Adrenal gland (tissue), 12 donors: ENCODE measurements around the gene ARAP1. TPM values are rescaled to one million over a fixed set of nuclear protein-coding genes. Genes with fewer than 3 reads are reported as not detected.

Experiments
- DNase-seq, 7 donors: peaks; one replicate each; pipeline ENCODE4 v3.0.0-alpha.2; 2019 to 2020
- H3K27ac ChIP-seq, 5 donors: fragments of 200-600 bp; sonication (generic) in 4 of 5; 1 replicate in 3 of 5; 2 replicates in 2 of 5; pipeline versions ENCODE4 v1.5.1 to v1.8.0; 2016 to 2020; ENCODE audit warnings: mild to moderate bottlenecking in 1 of 5
- H3K27me3 ChIP-seq: fragments of 200-600 bp; 2 replicates; pipeline ENCODE4 v1.8.0; 2021
- H3K36me3 ChIP-seq, 2 donors: fragments of 200-600 bp; replicated peaks in 1 of 2; 1 replicate in 1 of 2; 2 replicates in 1 of 2; pipeline versions ENCODE4 v1.5.1 to v1.8.0; 2018 to 2022
- H3K4me1 ChIP-seq, 2 donors: fragments of 200-600 bp; replicated peaks in 1 of 2; 1 replicate in 1 of 2; 2 replicates in 1 of 2; pipeline versions ENCODE4 v1.5.1 to v1.8.0; 2018 to 2021
- H3K4me3 ChIP-seq, 4 donors: fragments of 200-600 bp; sonication (generic) in 3 of 4; one replicate each; pipeline ENCODE4 v1.5.1; 2016 to 2018
- H3K9me3 ChIP-seq, 3 donors: fragments of 200-600 bp; sonication (generic) in 1 of 3; replicated peaks in 1 of 3; 1 replicate in 2 of 3; 2 replicates in 1 of 3; pipeline versions ENCODE4 v1.5.1 to v1.8.0; 2016 to 2021
- CTCF ChIP-seq, 6 experiments: fragments of 450-650 bp in 4 of 6; fragments of 200-600 bp in 2 of 6; sonication (generic) in 1 of 6; IDR thresholded peaks; 1 replicate in 5 of 6; 2 replicates in 1 of 6; pipeline versions ENCODE4 v1.5.1 to v1.8.0; 2016 to 2021; ENCODE audit warnings: antibody characterized with exemption in 6 of 6, mild to moderate bottlenecking in 2 of 6, moderate library complexity in 1 of 6
- POLR2A ChIP-seq, 2 donors: fragments of 450-650 bp; IDR thresholded peaks; one replicate each; pipeline ENCODE4 v1.6.1; 2017; ENCODE audit warnings: antibody characterized with exemption in 2 of 2, mild to moderate bottlenecking in 2 of 2, moderate library complexity in 1 of 2
- WGBS, 4 donors: extraction: QIAGEN DNeasy Blood & Tissue Kit in 2 of 4; methylation state at CpG; one replicate each; pipeline versions ENCODE4 v1.1.5 to v1.1.7; 2013 to 2017; 5-methylcytosine and 5-hydroxymethylcytosine counted together
- intact Hi-C, 2 donors: fragments of 100-400 bp; cut with DNase I; formaldehyde crosslinking; loops; one replicate each; pipeline versions ENCODE4 v1.14.1 to v1.15.0; 2022 to 2023
- polyA plus RNA-seq, 3 donors: library from polyadenylated mRNA; stranded (reverse); fragments of 200-250 nt in 2 of 3; fragments of 350-450 nt in 1 of 3; fragmentation: Illumina TruSeq in 1 of 3; extraction: RNeasy Lipid Tissue Mini Kit (QIAGEN cat#74804) in 1 of 3; gene quantifications; one replicate each; pipeline ENCODE4 v1.2.3, GENCODE V29; 2013 to 2014
- total RNA-seq, 9 donors: library from RNA; depleted of rRNA in 4 of 9; stranded (reverse); fragments of >200 nt in 4 of 9; fragments of 120-200 nt in 1 of 9; fragmentation: NEBNext Ultra II Directional in 1 of 9; extraction: Animal tissue kit (Norgen Biotek cat#: 25700) in 1 of 9; gene quantifications; one replicate each; pipeline versions ENCODE4 v1.1.0 to v1.2.4, GENCODE V29; 2013 to 2023
- donor health status: healthy with polysubstance abuse.
- donor health status: Bipolar disorder and iron deficiency.
- donor health status: DM: yes; HTN: yes; CAD: no.
- donor health status: DM: no; HTN: no; CAD: no.
- donor health status: DM: no; HTN: no; CAD: no.
- donor health status: DM: yes; HTN: yes; CAD: no.

The ARAP1 gene
- total and polyA plus RNA-seq, 12 donors, result 30.0 to 217 (median 149) TPM

- DNase-seq, result peak in 6 of 7 donors; percentile 75 to 85 (median 78)
- Histone ChIP-seq H3K9me3 (no peaks in the 10 kb centered on the region), H3K27ac (peak overlapping the region in 3 of 5 donors; percentile 34 to 83 (median 80)), H3K4me3 (no peak overlapping the region), H3K27me3 (no peaks in the 10 kb centered on the region), H3K4me1 (peaks cover 0 to 27% of the 10 kb centered on the region in 2 donors), H3K36me3 (peaks cover 0 to 96% of the 10 kb centered on the region in 2 donors)
- intact Hi-C loops, result no loop called here
- WGBS, 4 donors, result 38 to 56% (median 48%) methylated on average over 3 of the region's 3 CpGs
- TF ChIP-seq POLR2A (IDR thresholded peaks at IDR 0.05), result no peak
- TF ChIP-seq CTCF (IDR thresholded peaks at IDR 0.05), result no peak
Measured at GRCh38 chr11:72700146-72700545, 52.1 kb downstream of the ARAP1 start.

- Histone ChIP-seq H3K27ac (peak overlapping the region in 1 of 5 donors; percentile 63), H3K4me1 (peaks cover 0 to 12% of the 10 kb centered on the region in 2 donors), H3K36me3 (peaks cover 0 to 98% of the 10 kb centered on the region in 2 donors), H3K4me3 (no peak overlapping the region), H3K9me3 (no peaks in the 10 kb centered on the region), H3K27me3 (no peaks in the 10 kb centered on the region)
- TF ChIP-seq POLR2A (IDR thresholded peaks at IDR 0.05) (no peak), CTCF (IDR thresholded peaks at IDR 0.05) (no peak)
- 77 to 94% (median 91%) methylated on average over 5 to 16 of the region's 16 CpGs for WGBS, 4 donors
- intact Hi-C loops, result no loop called here
- DNase-seq, result no peak
Measured at GRCh38 chr11:72697814-72698213, 54.4 kb downstream of the ARAP1 start.

- H3K9me3 ChIP-seq, result no peaks in the 10 kb centered on the region
- H3K36me3 ChIP-seq, result peaks cover 0 to 100% of the 10 kb centered on the region in 2 donors
- no peak overlapping the region for H3K4me3 ChIP-seq
- peak in 1 of 7 donors; percentile 37 for DNase-seq
- 78 to 93% (median 85%) methylated on average over 8 to 44 of the region's 44 CpGs for WGBS, 4 donors
- H3K4me1 ChIP-seq, result peaks cover 0 to 10% of the 10 kb centered on the region in 2 donors
- peak overlapping the region in 1 of 5 donors; percentile 63 for H3K27ac ChIP-seq
- intact Hi-C loops, result no loop called here
- TF ChIP-seq CTCF (IDR thresholded peaks at IDR 0.05) (no peak), POLR2A (IDR thresholded peaks at IDR 0.05) (no peak)
- no peaks in the 10 kb centered on the region for H3K27me3 ChIP-seq
Measured at GRCh38 chr11:72696866-72697700, 55.1 kb downstream of the ARAP1 start.

- WGBS, 4 donors, result 91 to 99% (median 96%) methylated on average over 6 to 7 of the region's 7 CpGs
- Histone ChIP-seq H3K9me3 (no peaks in the 10 kb centered on the region), H3K27ac (no peak overlapping the region), H3K4me1 (peaks cover 0 to 8% of the 10 kb centered on the region in 2 donors), H3K36me3 (peaks cover 0 to 100% of the 10 kb centered on the region in 2 donors), H3K4me3 (no peak overlapping the region), H3K27me3 (no peaks in the 10 kb centered on the region)
- intact Hi-C loops, result no loop called here
- DNase-seq, result no peak
- TF ChIP-seq POLR2A (IDR thresholded peaks at IDR 0.05) (no peak), CTCF (IDR thresholded peaks at IDR 0.05) (no peak)
Measured at GRCh38 chr11:72695354-72695753, 56.9 kb downstream of the ARAP1 start.
